Mucosa of stomach (tissue), 1 donor: Measurements from ENCODE around the gene ATP8A2.

Experiments used
- H3K27me3 ChIP-seq: one replicate; pipeline ENCODE4 v1.7.0; 2013; ENCODE audit warnings: mild to moderate bottlenecking, low read length; ENCODE audit not compliant: control insufficient read depth, insufficient read depth
- H3K36me3 ChIP-seq: one replicate; pipeline ENCODE4 v1.7.0; 2013; ENCODE audit warnings: low read length; ENCODE audit not compliant: control insufficient read depth, insufficient read depth
- H3K4me1 ChIP-seq: one replicate; pipeline ENCODE4 v1.7.0; 2013; ENCODE audit warnings: mild to moderate bottlenecking, low read length; ENCODE audit not compliant: control insufficient read depth, insufficient read depth
- H3K4me3 ChIP-seq: one replicate; pipeline ENCODE4 v1.7.0; 2013; ENCODE audit warnings: low read length
- H3K9ac ChIP-seq: one replicate; pipeline ENCODE4 v1.7.0; 2013; ENCODE audit warnings: mild to moderate bottlenecking, low read length, moderate library complexity
- H3K9me3 ChIP-seq: one replicate; pipeline ENCODE4 v1.7.0; 2013; ENCODE audit warnings: mild to moderate bottlenecking, low read length, moderate library complexity; ENCODE audit not compliant: control insufficient read depth
- donor health status: Pancreatic carcinoma.

The ATP8A2 gene

GRCh38 chr13:26034018-26034417 lies 662.2 kb downstream of the ATP8A2 start:
- Histone ChIP-seq H3K4me1 (no peaks in the 10 kb centered on the region), H3K36me3 (no peaks in the 10 kb centered on the region), H3K9ac (no peak overlapping the region), H3K4me3 (no peak overlapping the region), H3K27me3 (no peaks in the 10 kb centered on the region), H3K9me3 (no peaks in the 10 kb centered on the region)

GRCh38 chr13:26036383-26036782 lies 664.6 kb downstream of the ATP8A2 start:
- Histone ChIP-seq H3K9ac (no peak overlapping the region), H3K27me3 (no peaks in the 10 kb centered on the region), H3K36me3 (no peaks in the 10 kb centered on the region), H3K9me3 (no peaks in the 10 kb centered on the region), H3K4me1 (no peaks in the 10 kb centered on the region), H3K4me3 (no peak overlapping the region)

GRCh38 chr13:26037302-26037701 lies 665.5 kb downstream of the ATP8A2 start:
- H3K9me3 ChIP-seq, result no peaks in the 10 kb centered on the region
- no peak overlapping the region for H3K4me3 ChIP-seq
- H3K27me3 ChIP-seq, result no peaks in the 10 kb centered on the region
- H3K9ac ChIP-seq, result no peak overlapping the region
- H3K36me3 ChIP-seq, result no peaks in the 10 kb centered on the region
- no peaks in the 10 kb centered on the region for H3K4me1 ChIP-seq

- no peaks in the 10 kb centered on the region for H3K4me1 ChIP-seq
- H3K9ac ChIP-seq, result no peak overlapping the region
- H3K36me3 ChIP-seq, result no peaks in the 10 kb centered on the region
Observed at GRCh38 chr13:26038931-26039475, 667.2 kb downstream of the ATP8A2 start.

GRCh38 chr13:26041444-26041843 lies 669.7 kb downstream of the ATP8A2 start:
- Histone ChIP-seq H3K4me3 (no peak overlapping the region), H3K27me3 (no peaks in the 10 kb centered on the region), H3K9ac (no peak overlapping the region), H3K9me3 (no peaks in the 10 kb centered on the region), H3K36me3 (no peaks in the 10 kb centered on the region), H3K4me1 (no peaks in the 10 kb centered on the region)

More at GRCh38 chr13:26038931-26039475, 667.2 kb downstream of the ATP8A2 start:
- no peaks in the 10 kb centered on the region for H3K27me3 ChIP-seq
- no peaks in the 10 kb centered on the region for H3K9me3 ChIP-seq
- H3K4me3 ChIP-seq, result no peak overlapping the region

GRCh38 chr13:26042785-26043184 lies 671.0 kb downstream of the ATP8A2 start:
- Histone ChIP-seq H3K4me3 (no peak overlapping the region), H3K9me3 (no peaks in the 10 kb centered on the region), H3K4me1 (no peaks in the 10 kb centered on the region), H3K27me3 (no peaks in the 10 kb centered on the region), H3K36me3 (no peaks in the 10 kb centered on the region), H3K9ac (no peak overlapping the region)

- no peak overlapping the region for H3K4me3 ChIP-seq
- peaks cover 19% of the 10 kb centered on the region for H3K27me3 ChIP-seq
- H3K36me3 ChIP-seq, result no peaks in the 10 kb centered on the region
Observed at GRCh38 chr13:26045142-26045541, 673.4 kb downstream of the ATP8A2 start.

GRCh38 chr13:26046639-26047038 lies 674.9 kb downstream of the ATP8A2 start:
- peaks cover 19% of the 10 kb centered on the region for H3K4me1 ChIP-seq
- H3K9me3 ChIP-seq, result no peaks in the 10 kb centered on the region
- peaks cover 33% of the 10 kb centered on the region for H3K27me3 ChIP-seq
- no peaks in the 10 kb centered on the region for H3K36me3 ChIP-seq
- no peak overlapping the region for H3K4me3 ChIP-seq
- H3K9ac ChIP-seq, result no peak overlapping the region

More at GRCh38 chr13:26045142-26045541, 673.4 kb downstream of the ATP8A2 start:
- Histone ChIP-seq H3K4me1 (peaks cover 9% of the 10 kb centered on the region), H3K9ac (no peak overlapping the region), H3K9me3 (no peaks in the 10 kb centered on the region)

- Histone ChIP-seq H3K9ac (no peak overlapping the region), H3K36me3 (no peaks in the 10 kb centered on the region), H3K4me1 (peaks cover 19% of the 10 kb centered on the region), H3K9me3 (no peaks in the 10 kb centered on the region), H3K27me3 (peaks cover 33% of the 10 kb centered on the region), H3K4me3 (no peak overlapping the region)
Observed at GRCh38 chr13:26047040-26047439, 675.3 kb downstream of the ATP8A2 start.

GRCh38 chr13:26048741-26049140 lies 677.0 kb downstream of the ATP8A2 start:
- Histone ChIP-seq H3K4me3 (no peak overlapping the region), H3K4me1 (peaks cover 19% of the 10 kb centered on the region), H3K36me3 (no peaks in the 10 kb centered on the region), H3K27me3 (peaks cover 33% of the 10 kb centered on the region), H3K9me3 (no peaks in the 10 kb centered on the region), H3K9ac (no peak overlapping the region)

GRCh38 chr13:26050568-26051230 lies 678.9 kb downstream of the ATP8A2 start:
- Histone ChIP-seq H3K9ac (peak overlapping the region; percentile 34), H3K9me3 (no peaks in the 10 kb centered on the region), H3K4me1 (peaks cover 19% of the 10 kb centered on the region), H3K27me3 (peaks cover 33% of the 10 kb centered on the region), H3K4me3 (peak overlapping the region; percentile 14), H3K36me3 (no peaks in the 10 kb centered on the region)

- Histone ChIP-seq H3K9me3 (no peaks in the 10 kb centered on the region), H3K36me3 (no peaks in the 10 kb centered on the region), H3K9ac (peak overlapping the region; percentile 5), H3K4me3 (peak overlapping the region; percentile 14), H3K4me1 (peaks cover 19% of the 10 kb centered on the region), H3K27me3 (peaks cover 33% of the 10 kb centered on the region)
Observed at GRCh38 chr13:26051231-26051656, 679.5 kb downstream of the ATP8A2 start.
